Measurements from ENCODE around the gene FDCSP.
"Not testable (repeated sequence)": the region's sequence is repeated elsewhere in the genome, so short reads cannot be mapped to it uniquely, and the experiment has no call there.

Gene FDCSP

DNA sequence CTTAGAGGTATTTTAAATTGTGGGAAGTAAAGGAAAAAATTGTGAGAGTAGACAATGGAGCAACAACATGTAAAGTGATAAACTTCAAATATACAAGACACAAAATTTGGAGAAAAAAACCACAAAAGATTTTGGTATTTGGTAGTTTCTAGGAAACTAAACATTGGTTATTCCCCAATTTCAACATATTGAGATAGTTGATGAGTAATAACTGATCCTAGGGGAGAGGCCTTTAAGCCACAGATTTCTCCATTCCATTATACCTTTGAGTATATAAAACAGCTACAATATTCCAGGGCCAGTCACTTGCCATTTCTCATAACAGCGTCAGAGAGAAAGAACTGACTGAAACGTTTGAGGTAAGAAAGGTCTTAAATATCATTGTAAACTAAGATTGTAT lies at the start of gene FDCSP:
TSS of gene FDCSP (plus strand) at position 301 of the 400 bp plus-strand sequence. CDS start 5,071 bp downstream, outside the sequence.
- no peak for DNase-seq (ENCODE audit: low spot score)

DNA sequence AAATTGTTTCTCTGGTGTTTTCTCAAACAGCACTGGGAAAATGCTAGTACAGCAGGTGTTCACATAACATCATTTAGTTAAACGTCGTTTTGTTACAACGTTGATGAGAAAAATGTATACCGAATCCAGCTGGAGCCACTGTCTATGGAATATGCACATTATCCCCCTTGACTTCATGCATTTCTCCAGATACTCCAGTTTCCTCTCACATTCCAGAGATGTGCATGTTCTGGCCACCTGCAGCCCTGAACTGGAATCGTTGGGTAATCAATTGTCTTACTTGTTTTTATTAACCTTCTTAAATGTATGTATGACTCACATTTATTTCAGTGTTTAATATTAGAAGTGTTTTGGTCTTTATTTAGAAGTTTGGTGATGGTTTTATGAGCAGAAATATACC lies 48.8 kb upstream of the FDCSP start:
- no peak for DNase-seq (ENCODE audit: low spot score)

DNA sequence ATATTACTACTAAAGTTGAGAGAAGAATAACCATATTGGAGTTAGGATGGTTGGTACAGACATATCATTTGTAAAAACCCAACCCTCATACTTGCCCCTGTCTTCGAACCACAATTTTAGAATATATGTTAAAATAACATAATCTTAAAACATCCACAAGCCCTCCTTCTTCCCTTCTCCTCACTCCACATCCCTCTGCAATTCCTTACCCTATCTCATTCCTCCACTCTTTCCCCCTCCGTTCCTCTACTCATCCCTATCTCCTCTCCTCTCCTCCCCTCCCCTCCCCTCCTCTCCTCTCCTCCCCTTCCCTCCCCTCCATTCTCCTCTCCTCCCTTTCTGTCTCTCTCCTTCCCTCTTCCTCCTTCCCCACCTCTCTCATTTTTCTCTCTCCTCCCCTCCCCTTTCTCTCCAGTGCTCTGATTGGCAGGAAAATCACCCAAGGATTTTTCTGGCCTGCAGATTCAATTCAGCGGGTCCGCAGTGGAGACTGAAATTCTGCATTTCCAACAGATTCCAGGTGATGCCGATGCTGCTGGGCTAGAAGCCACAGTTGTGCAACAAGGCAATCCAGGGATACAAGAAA lies 47.8 kb upstream of the FDCSP start:
- DNase-seq (ENCODE audit: low spot score), result no peak

DNA sequence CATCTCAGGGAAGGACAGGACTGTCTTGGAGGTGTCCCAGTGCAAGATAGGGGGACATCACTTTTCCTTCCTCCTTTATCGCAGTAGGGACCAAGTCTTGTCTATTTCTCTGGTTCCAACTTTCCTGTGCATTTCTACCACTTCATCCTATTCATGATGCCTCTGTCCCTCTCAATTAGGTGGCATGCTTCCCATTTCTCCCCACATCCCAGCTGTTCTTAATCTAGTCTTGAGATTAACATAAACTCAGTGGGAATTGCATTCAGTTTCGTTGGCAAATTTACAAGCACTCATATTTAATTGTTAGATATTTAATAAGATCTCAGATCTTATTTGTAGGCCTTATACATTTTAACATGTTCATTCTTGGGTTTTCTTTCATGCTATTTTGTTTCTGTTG lies 46.1 kb upstream of the FDCSP start:
- no peak for DNase-seq (ENCODE audit: low spot score)

DNA sequence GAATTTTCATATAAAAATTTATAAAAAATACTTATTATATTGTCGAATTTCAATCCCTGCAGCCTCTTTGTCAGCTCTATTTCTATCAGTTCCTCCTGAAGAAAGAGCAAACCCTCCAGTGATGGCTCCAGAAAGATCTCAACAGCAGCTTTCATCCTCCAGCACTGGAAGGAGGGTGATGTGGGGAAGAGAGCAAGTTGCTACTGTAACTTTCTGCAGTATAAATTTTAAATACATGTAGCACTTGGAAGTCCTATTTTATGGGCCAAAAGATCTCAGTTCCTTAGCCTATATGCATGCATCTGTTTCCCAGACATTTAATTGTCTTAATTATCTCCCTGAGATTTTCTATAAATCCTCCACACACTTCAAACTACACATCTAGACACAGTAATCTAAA lies 44.1 kb upstream of the FDCSP start:
- DNase-seq (ENCODE audit: low spot score), result no peak

DNA sequence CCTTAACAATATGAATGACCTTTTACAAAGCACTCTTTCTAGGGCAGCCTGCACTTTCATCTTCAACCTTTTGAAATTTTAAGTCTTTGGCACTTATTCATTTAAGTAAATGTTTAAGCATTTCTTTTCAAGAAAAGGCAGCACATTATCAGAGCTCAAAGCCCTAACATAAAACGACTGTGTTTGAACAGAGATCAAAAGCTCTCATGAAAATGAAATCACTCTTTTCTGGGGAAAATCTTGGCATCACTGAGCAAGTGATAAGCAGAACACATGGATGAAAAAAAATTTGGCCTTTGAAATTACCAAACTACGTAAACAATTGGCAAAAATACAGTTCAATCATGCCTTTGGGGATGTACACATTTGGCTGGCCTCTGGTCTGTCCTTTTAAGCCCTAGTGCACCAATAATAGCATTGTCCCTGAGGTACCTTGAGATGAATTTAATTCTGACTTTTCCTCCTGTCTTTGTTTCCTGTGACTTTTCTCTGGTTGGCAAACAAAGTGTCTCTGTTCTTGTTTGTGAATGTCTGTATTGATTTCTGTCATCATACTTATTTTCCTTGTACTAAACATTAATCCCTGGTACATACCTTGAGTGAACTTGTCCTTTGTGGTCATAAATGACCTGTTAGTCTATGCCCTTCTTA lies 43.3 kb upstream of the FDCSP start:
- DNase-seq (ENCODE audit: low spot score), result peak; percentile 5

DNA sequence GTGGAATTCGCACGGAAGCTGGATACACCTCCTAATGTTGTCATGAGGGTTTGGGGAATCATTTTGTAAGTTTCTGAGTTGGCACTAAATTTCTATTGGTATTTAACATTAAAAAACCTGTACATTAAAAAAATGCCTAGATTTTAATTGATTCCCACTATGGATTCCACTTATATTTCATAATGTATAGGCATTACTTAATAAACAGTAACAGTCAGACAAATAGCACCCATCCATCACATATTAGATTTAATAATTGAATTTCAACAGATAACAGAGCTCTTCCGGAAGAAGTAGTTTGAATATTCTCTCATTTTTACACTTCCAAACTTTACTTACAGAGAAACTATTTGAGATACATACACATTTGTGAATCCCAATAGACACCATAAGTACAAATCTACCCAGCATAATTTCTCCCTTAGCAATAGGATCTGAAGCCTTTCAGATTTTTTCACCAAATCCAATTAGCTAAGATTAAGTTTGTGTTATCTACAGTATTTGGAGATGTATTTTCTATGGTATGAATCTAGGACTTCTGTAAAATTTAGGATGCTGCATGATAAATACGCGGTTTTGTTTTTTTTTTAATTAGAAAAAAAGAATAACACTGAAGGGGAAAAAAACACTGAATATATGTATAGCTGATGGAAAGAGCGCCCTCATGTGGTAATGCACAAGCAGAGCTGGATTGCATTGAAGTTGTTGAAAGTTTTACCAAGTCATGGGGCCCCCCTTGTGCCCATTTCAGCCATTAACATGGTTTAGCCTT lies 42.6 kb upstream of the FDCSP start:
- no peak for DNase-seq (ENCODE audit: low spot score)

DNA sequence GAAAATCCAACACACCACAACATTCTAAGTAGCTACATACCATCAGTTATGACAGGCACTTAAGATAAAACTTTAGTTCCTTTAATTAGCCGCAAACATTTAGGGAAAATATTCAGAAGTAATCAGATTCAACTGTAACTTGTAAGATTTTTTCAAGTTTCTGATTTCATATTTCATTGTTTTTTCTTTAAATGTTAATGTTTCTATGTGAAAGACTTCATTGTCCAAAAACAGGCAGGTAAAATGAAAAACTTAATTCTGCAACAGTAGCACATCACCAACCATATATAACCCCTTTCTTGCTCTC lies 42.0 kb upstream of the FDCSP start:
- DNase-seq (ENCODE audit: low spot score), result no peak

DNA sequence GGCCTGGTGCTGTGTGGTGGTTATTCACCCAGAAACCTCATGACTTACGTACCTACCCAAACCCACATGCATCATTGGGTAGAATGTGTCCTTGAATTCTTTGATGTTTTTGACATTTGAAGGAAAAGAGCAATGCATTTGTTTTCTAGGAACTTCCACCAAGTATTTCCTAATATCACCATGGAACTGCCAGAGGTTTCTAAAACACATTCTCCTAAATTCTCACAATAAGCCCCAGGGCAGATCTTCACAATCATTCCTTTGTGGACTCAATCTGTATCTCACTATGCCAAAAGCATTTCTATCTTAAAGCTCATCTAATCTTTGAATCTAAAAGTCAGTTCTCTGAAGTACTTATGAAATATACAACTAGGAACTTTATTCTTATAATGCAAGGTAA lies 38.7 kb upstream of the FDCSP start:
- no peak for DNase-seq (ENCODE audit: low spot score)

DNA sequence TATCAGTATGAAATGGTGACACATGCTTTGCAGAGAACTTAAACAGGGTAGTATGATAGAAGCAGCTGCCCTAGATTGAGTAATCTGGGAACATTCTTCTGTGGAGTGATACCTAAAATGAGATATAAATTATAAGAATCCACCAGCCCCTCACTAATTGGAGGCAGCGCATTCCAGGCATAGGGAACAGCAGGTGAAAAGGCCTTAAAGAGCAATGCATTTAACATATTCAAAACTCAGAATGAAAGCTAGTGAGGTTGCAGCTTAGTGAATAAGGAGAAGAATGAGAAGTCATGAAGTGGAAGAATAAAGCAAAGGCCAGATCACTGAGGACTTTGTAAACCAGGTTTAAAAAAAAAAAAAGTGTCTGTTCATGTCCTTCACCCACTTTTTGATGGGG lies 35.3 kb upstream of the FDCSP start:
- DNase-seq (ENCODE audit: low spot score), result no peak

DNA sequence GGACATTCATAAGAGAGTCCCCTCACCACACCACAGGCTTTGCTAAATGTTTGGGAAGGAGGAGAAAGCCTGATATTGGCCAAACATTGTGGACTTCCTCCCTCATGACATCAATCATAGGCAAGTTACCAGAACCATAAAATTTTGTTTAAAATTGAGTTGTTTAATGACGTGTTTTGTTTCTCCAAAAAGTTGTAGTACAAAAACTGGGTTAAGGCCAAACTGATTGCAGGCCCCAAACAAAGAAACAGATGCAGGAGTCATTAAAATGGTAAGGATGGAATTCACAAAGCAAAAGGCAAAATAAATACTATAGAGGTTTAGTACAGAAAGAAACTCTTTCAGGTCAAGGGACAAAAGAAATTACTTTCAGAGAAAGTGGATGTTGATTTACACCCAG lies 34.3 kb upstream of the FDCSP start:
- no peak for DNase-seq (ENCODE audit: low spot score)

DNA sequence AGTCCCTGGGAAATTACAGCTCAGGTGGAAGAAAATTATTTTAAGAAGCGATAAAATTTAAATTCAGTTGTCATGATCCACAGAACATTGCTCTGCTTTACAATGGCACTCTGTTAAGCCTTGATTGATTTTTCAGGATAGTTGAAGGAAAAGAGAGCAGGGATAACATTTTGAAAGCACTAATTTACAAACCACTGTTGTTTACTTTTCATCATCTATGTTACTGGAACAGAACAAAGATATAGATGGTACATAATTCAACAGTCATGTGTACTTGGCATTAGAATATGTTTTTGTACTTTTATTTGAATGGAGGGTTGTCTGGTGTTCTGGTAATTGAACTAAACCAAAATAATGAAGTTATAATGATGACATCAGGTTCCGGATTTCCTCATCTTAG lies 33.0 kb upstream of the FDCSP start:
- DNase-seq (ENCODE audit: low spot score), result no peak

DNA sequence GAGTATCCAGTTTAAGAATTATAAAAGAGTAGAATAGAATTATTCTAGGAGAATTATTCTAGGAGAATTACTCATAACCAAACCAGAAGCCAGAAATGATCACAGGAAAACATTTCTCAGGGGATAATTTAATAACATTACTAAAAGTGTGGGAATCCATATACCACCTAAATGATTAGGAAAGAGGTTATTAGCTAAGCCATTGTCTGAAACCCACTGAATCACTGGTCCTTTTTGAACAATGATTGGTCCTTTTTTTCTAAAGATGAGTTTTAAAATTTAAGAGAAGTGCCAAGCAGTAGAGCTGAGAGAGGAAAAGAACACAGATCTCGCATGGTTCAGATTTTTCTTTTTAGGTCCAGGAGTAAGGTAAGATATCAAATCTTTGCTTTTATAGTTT lies 30.5 kb upstream of the FDCSP start, which contains the start of gene ODAM:
TSS of gene ODAM (plus strand) at position 301 of the 400 bp plus-strand sequence. CDS start 819 bp downstream, outside the sequence.
- no peak for DNase-seq (ENCODE audit: low spot score)

DNA sequence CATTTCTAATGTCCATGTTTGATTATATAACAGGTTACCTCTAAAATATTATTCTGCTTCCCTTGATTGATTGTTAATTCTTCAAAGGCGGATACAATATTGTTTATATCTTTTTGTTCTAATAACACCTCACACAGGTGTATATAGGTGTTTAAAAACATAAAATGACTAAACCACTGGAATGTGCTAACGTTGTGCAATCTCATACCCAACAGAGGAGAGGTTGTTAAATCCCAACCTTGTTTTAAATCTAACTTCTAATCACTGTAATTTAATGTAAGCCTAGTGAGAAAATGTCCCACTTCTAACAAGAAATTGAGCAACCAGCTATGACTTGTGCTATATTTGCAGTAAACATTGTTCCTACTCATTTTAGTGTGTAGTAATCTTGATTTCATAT lies 29.1 kb upstream of the FDCSP start:
- no peak for DNase-seq (ENCODE audit: low spot score)

DNA sequence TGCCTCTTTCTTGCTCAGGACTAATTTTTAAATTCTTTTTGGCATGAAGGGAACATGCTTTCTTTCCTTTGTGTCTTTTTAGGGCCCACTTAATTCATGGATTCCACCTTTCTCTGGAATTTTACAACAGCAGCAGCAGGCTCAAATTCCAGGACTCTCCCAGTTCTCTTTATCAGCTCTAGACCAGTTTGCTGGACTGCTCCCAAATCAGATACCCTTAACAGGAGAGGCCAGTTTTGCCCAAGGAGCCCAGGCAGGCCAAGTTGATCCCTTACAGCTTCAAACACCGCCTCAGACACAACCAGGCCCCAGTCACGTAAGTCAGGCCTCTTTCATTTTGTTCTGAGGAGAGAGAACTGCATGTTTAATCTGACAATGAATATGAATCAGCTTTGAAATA lies 28.1 kb upstream of the FDCSP start:
- no peak for DNase-seq (ENCODE audit: low spot score)

DNA sequence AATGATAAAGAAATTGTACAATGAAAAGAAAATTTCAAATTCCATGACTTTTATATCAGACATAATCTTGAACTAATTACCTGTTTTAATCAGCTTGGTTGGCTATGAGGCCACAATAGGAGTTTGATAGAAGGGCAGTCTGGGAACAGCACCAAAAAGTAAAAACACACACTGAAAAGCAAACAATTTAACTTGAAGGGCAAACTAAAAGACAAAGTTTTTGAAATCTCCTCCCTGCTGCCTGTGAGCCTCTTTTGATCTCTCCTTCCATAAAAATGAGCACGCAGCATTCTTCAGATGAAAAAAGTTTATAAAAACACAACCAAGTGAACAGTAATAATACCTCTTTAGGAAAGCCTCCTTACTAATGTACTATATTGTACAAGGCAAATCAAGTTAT lies 22.3 kb upstream of the FDCSP start:
- no peak for DNase-seq (ENCODE audit: low spot score)

DNA sequence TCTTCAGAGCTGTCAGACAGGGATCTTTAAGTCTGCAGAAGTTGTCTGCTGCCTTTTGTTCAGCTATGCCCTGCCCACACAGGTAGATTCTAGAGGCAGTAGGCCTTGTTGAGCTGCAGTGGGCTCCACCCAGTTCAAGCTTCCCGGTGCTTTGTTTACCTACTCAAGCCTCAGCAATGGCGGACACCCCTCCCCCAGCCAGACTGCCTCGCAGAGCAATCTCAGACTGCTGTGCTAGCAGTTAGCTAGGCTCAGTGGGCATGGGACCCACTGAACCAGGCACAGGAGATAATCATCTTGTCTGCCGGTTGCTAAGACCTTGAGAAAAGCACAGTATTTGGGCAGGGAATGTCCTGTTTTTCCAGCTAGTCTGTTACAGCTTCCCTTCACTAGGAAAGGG lies 13.2 kb upstream of the FDCSP start:
- not testable (repeated sequence) for DNase-seq (ENCODE audit: low spot score)

DNA sequence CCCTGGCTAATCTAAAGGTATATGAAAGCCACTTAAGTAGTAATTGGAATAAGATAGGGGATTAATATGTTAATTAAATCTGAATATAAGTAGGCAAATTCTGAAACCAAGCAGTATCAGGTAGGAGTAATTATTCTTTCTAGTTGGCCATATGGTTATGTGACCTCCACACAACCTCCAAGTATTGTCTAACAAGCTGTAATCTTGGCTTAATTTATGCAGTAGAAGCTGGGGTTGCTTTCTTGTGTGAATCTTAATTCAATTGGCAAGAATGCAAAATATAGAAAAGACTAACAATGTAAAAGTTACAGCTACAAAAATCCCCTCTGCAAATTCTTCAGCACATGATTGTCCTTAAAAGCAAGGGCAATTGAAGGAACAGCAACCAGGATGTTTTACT lies 9.8 kb upstream of the FDCSP start:
- DNase-seq (ENCODE audit: low spot score), result not testable (repeated sequence)

DNA sequence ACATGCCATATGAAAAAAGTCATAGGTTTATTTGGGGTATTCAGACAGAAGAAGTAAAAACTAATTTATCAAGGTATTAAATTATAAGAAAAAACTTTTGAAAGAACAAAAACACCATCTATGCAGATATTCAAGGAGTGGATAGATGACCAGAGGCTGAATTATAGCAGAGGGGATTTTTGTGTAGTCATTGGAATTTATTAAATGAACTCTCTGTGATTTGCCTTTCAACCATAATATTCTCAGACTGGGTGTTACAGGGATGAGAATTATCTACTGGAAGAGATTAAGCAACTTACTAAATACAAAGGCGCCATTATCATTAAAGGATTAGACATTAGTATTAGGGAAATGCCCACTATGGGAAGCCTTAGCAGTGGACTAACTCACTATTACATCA lies 9.4 kb upstream of the FDCSP start:
- not testable (repeated sequence) for DNase-seq (ENCODE audit: low spot score)

DNA sequence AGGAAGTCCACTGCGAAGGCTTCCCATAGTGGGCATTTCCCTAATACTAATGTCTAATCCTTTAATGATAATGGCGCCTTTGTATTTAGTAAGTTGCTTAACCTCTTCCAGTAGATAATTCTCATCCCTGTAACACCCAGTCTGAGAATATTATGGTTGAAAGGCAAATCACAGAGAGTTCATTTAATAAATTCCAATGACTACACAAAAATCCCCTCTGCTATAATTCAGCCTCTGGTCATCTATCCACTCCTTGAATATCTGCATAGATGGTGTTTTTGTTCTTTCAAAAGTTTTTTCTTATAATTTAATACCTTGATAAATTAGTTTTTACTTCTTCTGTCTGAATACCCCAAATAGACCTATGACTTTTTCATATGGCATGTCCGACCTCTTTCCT lies 4.5 kb upstream of the FDCSP start:
- not testable (repeated sequence) for DNase-seq (ENCODE audit: low spot score)

DNA sequence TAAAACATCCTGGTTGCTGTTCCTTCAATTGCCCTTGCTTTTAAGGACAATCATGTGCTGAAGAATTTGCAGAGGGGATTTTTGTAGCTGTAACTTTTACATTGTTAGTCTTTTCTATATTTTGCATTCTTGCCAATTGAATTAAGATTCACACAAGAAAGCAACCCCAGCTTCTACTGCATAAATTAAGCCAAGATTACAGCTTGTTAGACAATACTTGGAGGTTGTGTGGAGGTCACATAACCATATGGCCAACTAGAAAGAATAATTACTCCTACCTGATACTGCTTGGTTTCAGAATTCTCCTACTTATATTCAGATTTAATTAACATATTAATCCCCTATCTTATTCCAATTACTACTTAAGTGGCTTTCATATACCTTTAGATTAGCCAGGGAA lies 4.1 kb upstream of the FDCSP start:
- not testable (repeated sequence) for DNase-seq (ENCODE audit: low spot score)

DNA sequence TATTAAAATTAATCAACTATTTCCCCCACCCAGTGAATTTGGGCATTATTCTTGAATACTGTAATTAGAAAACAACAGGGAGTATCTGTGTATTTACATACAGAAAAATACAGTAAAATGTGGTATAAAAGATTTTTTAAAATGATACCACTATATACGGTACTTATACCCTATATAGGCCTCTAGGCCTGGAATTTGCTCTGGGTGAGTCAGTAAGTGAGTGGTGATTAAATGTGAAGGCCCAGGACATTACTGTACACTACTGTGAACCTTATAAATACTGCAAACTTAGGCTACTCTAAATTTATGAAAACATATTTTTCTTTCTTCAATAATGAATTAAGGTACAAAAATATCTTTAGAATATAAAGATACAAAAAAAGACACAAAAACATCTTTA lies 10.2 kb downstream of the FDCSP start:
- DNase-seq (ENCODE audit: low spot score), result no peak

DNA sequence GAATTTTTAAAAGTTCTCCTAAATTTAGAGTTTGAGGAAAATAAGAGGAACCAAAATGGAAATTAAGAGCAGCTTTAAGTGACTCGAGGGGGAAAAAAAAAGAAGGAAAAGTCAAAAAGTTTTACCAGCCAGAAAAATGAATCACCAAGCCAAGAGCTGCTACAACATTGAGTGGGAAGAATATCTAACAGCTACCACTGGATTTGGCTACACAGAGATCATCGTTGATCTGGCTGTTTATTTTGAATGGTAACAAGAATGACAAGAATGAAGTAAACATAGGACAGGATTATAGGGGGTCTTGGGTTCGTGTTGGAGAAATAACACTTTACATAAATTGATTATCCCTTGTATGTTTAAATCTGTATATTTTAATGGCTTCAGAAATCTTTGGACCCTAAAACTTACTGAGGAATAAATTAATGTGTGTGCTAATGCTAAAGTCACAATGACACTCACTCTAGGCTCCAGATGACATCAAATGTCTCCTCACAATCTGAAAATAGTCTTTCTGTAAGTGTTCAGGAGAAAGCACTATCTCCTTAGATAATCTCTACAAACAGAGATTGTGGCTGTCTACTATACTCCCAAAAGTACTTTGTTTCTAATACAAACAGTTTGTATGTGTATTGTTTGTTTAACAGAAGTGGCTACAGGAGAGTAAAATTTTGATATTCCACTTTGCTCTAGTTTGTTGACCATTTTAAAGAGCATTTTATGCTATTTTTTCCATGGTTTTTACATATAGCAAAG lies 13.4 kb downstream of the FDCSP start:
- DNase-seq (ENCODE audit: low spot score), result no peak
